ENCODE measurements around the gene NAV1. TPM values are rescaled to one million over a fixed set of nuclear protein-coding genes. Genes with fewer than 3 reads are reported as not detected.

The NAV1 gene
- polyA plus RNA-seq, 1 donor (not counting 4 experiments of a cell fraction or from before 2014, with no cell fraction given), result 13.2 TPM

- no peaks in the 10 kb centered on the region for H3K79me2 ChIP-seq (ENCODE audit: control insufficient read depth, insufficient read depth, low read length)
- DNase-seq (ENCODE audit: low read depth, low spot score), result no peak
- H3K27me3 ChIP-seq (ENCODE audit: control insufficient read depth, extremely low read depth, insufficient read depth, low read length), result peaks cover 31% of the 10 kb centered on the region
- no peak for FAIRE-seq
- no peaks in the 10 kb centered on the region for H3K9me1 ChIP-seq (ENCODE audit: control insufficient read depth, extremely low read depth, insufficient read depth, low read length)
- no peak overlapping the region for H3K4me2 ChIP-seq (ENCODE audit: control insufficient read depth, extremely low read depth, insufficient read depth, low read depth, low read length)
- TF ChIP-seq CTCF (optimal IDR thresholded peaks at IDR 0.05 in 1 of 3, IDR thresholded peaks at IDR 0.05 in 1 of 3, conservative IDR thresholded peaks at IDR 0.05 in 1 of 3; ENCODE audit: extremely low read depth in 1 of 3, insufficient read depth in 2 of 3, low read length in 3 of 3) (no peak), EZH2 (IDR thresholded peaks at IDR 0.05; ENCODE audit: low read length) (no peak)
- no peak overlapping the region for H3K27ac ChIP-seq (ENCODE audit: control insufficient read depth, insufficient read depth, low read length)
- no peaks in the 10 kb centered on the region for H3K9me3 ChIP-seq (ENCODE audit: control insufficient read depth, low read depth, low read length)
- no peak overlapping the region for H3K9ac ChIP-seq (ENCODE audit: control insufficient read depth, extremely low read depth, insufficient read depth, low read length)
- dilution Hi-C loops (cut with MboI; ENCODE audit: extremely low pct_ligation_motif_present, low sequenced_read_pairs), result no loop called here
- H3K4me1 ChIP-seq (ENCODE audit: control insufficient read depth, extremely low read depth, insufficient read depth, low read length), result no peaks in the 10 kb centered on the region
- H2AFZ ChIP-seq (ENCODE audit: control insufficient read depth, low read length), result no peak overlapping the region
- no peaks in the 10 kb centered on the region for H3K36me3 ChIP-seq (ENCODE audit: control insufficient read depth in 2 of 2, extremely low read depth in 1 of 2, insufficient read depth in 2 of 2, low read length in 2 of 2)
- H3K4me3 ChIP-seq (ENCODE audit: control insufficient read depth in 2 of 3, extremely low read depth in 1 of 3, insufficient read depth in 2 of 3, low read depth in 1 of 3, low read length in 3 of 3), result no peak overlapping the region
- H4K20me1 ChIP-seq (ENCODE audit: control insufficient read depth, extremely low read depth, insufficient read depth, low read length), result no peaks in the 10 kb centered on the region
Observed at GRCh38 chr1:201582705-201583442, 43.9 kb downstream of the NAV1 start.

GRCh38 chr1:201583663-201584062 is 44.7 kb downstream of the NAV1 start:
- peaks cover 26% of the 10 kb centered on the region for H3K27me3 ChIP-seq (ENCODE audit: control insufficient read depth, extremely low read depth, insufficient read depth, low read length)
- no peaks in the 10 kb centered on the region for H3K4me1 ChIP-seq (ENCODE audit: control insufficient read depth, extremely low read depth, insufficient read depth, low read length)
- dilution Hi-C loops (cut with MboI; ENCODE audit: extremely low pct_ligation_motif_present, low sequenced_read_pairs), result no loop called here
- no peak overlapping the region for H3K4me2 ChIP-seq (ENCODE audit: control insufficient read depth, extremely low read depth, insufficient read depth, low read depth, low read length)
- FAIRE-seq (no peak), DNase-seq (ENCODE audit: low read depth, low spot score) (no peak)
- no peaks in the 10 kb centered on the region for H4K20me1 ChIP-seq (ENCODE audit: control insufficient read depth, extremely low read depth, insufficient read depth, low read length)
- H3K9me3 ChIP-seq (ENCODE audit: control insufficient read depth, low read depth, low read length), result no peaks in the 10 kb centered on the region
- no peak for TF ChIP-seq CTCF (optimal IDR thresholded peaks at IDR 0.05 in 1 of 3, IDR thresholded peaks at IDR 0.05 in 1 of 3, conservative IDR thresholded peaks at IDR 0.05 in 1 of 3; ENCODE audit: extremely low read depth in 1 of 3, insufficient read depth in 2 of 3, low read length in 3 of 3)
- TF ChIP-seq EZH2 (IDR thresholded peaks at IDR 0.05; ENCODE audit: low read length), result no peak
- H3K9ac ChIP-seq (ENCODE audit: control insufficient read depth, extremely low read depth, insufficient read depth, low read length), result no peak overlapping the region
- no peak overlapping the region for H2AFZ ChIP-seq (ENCODE audit: control insufficient read depth, low read length)
- H3K9me1 ChIP-seq (ENCODE audit: control insufficient read depth, extremely low read depth, insufficient read depth, low read length), result no peaks in the 10 kb centered on the region
- no peak overlapping the region for H3K4me3 ChIP-seq (ENCODE audit: control insufficient read depth in 2 of 3, extremely low read depth in 1 of 3, insufficient read depth in 2 of 3, low read depth in 1 of 3, low read length in 3 of 3)
- H3K36me3 ChIP-seq (ENCODE audit: control insufficient read depth in 2 of 2, extremely low read depth in 1 of 2, insufficient read depth in 2 of 2, low read length in 2 of 2), result no peaks in the 10 kb centered on the region
- H3K27ac ChIP-seq (ENCODE audit: control insufficient read depth, insufficient read depth, low read length), result no peak overlapping the region
- H3K79me2 ChIP-seq (ENCODE audit: control insufficient read depth, insufficient read depth, low read length), result no peaks in the 10 kb centered on the region
